Activated CD8-positive, alpha-beta memory T cell treated with anti-CD3 and anti-CD28 coated beads for 48 hours (primary cell): ENCODE measurements around the gene CD55.
A peak's percentile ranks its signal among the peaks of the same experiment; 100 is the strongest.
"Not testable (repeated sequence)": the region's sequence is repeated elsewhere in the genome, so short reads cannot be mapped to it uniquely, and the experiment has no call there.

Experiments used
- DNase-seq, 3 experiments: peaks; one replicate each; pipeline ENCODE4 v3.0.0-alpha.2; 2020; ENCODE audit warnings: low read depth in 2 of 3, low spot score in 2 of 3

The CD55 gene

DNA sequence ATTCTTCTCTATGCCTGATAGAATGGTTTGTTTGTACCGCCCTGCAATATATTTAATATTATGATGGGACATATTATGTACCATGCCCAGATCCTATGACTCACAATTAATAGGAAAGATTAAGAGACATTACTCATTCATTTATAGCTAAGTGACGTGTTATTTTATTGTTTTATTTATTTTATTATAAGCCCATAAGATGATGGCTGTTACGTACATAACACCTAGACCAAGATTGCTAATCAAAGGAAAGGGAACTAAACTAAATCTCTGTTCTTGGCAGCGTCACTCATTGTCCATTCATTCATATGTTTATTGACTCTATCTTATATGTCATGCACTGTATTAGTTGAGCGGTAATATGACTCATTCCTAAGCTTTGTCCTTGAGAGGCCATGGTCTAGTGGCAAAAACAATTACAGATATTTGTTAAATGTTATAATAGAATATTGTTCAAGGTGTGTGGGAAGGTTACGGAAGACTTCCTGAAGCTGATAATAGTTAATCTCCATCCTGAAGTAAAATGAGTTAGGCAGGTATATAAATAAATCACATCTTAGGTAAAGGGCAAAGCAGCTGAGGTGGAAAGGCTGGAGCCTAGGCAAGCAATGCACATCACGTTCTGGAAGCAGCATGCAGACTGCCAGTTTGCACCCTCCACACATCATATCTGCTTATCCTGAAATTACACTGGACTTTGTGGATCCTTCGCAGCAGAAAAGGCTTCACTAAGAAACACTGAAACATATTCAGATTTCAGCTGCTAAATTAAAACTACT is 16.6 kb upstream of the CD55 start:
- DNase-seq: no peak

- DNase-seq: no peak
These were observed 16.0 kb upstream of the CD55 start for GRCh38 chr1:207305489-207305873.

- no peak for DNase-seq
These were observed 15.5 kb upstream of the CD55 start for GRCh38 chr1:207306023-207306422.

DNA sequence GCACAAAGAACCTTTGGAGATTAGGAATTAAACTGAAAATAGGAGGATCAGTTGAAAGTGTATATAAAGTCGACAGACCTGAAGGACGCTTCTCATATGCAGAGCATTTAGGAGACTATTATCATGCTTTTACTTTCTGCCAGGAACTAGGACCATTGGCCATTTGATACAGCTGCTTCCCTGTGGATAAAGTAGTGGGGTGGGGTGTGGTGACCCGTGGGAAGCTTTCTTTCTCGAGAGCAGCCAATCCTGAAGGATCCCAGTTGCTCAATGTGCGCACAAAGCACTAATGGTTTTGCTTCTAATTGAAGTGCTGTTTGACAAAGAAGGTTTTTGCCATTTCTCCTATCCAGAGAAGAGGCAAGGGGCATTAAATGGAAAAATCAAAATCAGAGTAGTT is 14.9 kb upstream of the CD55 start:
- no peak for DNase-seq

DNA sequence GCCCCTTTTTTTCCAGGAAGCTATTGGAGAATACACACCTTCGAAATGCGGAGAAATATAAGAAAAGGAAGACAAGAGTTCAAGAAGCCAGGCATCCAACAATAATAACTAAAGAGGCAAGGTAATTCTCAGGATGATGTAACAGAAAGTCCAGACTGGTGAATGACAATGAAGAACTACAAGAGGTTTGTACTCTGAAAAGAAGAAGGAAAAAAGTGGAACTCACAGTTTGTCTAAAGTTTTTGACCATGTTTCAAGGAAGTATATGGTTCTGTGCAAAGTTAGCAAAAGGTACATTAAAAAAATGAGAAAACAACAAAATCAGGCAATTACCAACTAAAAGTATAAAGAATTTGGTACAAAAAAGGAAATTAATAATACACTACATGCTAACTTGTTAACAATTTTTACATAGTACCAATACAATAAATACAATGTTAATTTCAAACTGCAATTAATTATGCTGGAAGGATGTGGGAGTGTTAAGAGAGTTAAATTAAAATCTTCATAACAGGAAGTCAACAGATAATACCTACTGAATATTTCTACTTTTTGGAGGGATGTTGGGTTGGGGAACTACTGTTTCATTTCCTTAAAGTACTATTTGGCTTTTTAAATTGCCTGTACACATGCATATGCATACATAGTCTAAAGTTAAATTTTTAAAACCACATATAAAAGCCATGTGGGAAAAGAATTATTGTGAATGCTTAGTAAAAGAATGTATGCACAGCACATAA is 12.9 kb upstream of the CD55 start:
- DNase-seq: no peak

- DNase-seq: no peak
These were observed 11.7 kb upstream of the CD55 start for GRCh38 chr1:207309745-207310273.

- no peak for DNase-seq
These were observed 9.4 kb upstream of the CD55 start for GRCh38 chr1:207311888-207312603.

- DNase-seq: no peak
These were observed 8.9 kb upstream of the CD55 start for GRCh38 chr1:207312604-207312920.

GRCh38 chr1:207313131-207313530 is 8.3 kb upstream of the CD55 start:
- no peak for DNase-seq

DNA sequence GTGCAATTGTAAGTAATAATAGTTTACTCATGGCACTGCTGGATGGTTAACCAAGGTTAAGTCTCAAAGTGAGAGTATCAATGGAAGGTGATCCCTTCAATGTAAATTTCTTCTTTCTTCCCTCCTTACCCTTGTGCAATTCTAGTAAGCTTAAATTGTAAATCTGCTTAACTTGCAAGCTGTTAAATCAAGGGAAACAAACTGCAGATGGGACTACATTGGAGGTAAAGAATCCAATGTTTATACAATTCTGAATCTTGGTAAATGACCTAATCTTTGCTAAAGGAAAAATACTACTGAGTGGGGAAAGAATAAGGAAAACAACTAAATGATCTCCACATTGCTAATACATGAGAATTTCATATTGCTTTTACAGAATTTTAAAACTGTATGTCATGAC is 6.7 kb upstream of the CD55 start:
- DNase-seq: no peak

DNA sequence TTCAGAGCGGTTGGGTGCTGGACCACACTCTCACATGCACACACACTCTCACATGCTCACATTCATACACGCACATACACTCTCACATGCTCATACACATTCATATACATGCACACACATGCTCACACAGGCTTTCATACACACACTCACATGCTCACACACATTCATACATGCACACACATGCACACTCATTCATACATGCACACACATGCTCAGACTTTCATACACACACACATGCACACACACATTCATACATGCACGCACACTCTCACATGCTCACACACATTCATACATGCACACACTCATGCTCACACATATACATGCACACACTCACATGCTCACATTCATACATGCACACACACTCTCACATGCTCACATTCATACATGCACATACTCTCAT is 6.0 kb upstream of the CD55 start:
- no peak for DNase-seq

GRCh38 chr1:207316141-207316540 is 5.3 kb upstream of the CD55 start:
- no peak for DNase-seq

DNA sequence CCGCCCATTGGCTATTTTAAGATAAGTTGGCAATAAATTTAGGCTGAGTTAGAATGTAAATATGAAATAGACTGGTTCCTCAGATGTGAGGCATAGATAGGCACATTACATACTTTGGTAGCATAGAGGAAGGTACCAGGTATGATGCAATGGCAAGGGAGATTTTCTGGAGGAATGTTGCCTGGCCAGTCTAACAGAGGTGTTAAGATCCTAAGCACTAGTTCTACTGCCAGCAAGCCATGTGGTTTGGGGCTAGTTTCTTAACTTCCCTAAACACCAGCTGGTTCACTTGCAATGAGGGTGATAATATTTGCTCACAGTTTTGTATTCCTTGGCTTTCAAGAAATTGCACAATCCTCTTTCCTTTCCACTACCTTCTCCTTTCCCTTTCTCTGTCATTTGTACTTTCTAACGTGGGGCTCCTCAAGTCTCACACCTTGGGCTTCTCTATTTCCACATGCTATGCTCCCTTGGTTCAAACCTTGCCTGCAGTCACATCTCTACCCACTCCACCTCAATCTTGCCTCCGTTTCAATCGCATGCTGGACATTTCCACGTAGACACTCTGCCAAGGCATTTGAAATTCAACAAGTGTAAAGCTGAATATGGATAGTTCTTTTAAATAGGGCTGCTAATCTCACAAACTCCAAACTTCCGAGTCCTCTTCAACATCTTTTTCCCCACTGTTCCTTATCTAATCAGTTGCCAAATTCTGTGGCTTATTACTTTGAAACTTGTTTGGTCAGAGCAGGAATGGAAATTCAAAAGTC is 4.7 kb upstream of the CD55 start:
- no peak for DNase-seq

DNA sequence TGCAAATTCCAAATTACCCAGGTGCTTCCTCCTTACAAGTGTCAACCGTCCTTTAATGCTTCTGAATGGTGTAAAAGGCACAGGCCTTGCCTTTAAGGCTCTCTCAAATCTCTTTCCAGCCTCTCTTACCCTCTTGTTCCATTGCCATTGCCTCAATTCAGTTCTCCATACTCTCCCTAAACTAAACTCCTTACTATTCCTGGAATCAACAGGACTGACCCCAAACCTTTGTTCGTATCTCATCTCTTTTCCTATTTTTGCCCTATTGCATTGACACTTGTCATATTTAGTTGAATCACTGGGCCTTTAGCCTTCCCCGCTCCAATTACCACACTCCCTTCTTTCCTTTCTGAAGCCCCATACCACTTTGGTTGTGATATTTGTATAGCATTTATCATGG is 3.9 kb upstream of the CD55 start:
- DNase-seq: no peak

DNA sequence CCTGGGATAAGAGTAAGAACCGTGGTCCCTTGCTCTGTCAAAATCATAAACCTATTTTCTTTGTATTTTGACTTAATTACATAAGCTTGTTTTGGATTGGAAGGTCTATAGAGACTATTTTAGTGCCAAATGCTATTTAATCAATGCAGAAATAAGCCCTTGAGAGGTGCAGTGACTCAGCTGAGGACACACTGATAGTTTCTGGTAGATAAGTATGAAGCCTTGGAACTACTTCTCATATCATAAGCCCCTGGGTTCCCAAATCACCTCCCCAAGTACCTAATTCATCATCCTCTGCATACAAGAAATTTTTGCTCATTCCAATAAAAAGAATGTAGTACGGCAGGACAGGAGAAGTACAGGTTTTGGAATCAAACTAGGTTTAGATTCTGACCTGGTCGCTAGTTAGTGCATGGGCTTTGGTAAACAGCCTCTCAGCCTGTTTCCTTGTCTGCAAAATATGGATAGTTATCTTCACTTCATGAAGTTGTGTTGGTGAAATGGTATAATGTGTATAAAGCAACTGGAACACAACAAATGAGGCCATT is 3.3 kb upstream of the CD55 start:
- no peak for DNase-seq

GRCh38 chr1:207319199-207319598 is 2.3 kb upstream of the CD55 start:
- DNase-seq: no peak

- not testable (repeated sequence) for DNase-seq
These were observed 1.4 kb upstream of the CD55 start for GRCh38 chr1:207320105-207320504.

GRCh38 chr1:207321790-207322645 is 540 bp downstream of the CD55 start:
- peak in 1 of 3 experiments; percentile 41 for DNase-seq

- no peak for DNase-seq
These were observed 2.1 kb downstream of the CD55 start for GRCh38 chr1:207323425-207324225.
